HG03045 (cell line): ENCODE data around the gene SART1.
A peak's percentile ranks its signal among the peaks of the same experiment; 100 is the strongest.
"Not testable (repeated sequence)": the region's sequence is repeated elsewhere in the genome, so short reads cannot be mapped to it uniquely, and the experiment has no call there.

Source experiments
- ATAC-seq: cut with Tn5 transposase; IDR thresholded peaks from one replicate; pipeline ENCODE4 v1.9.1; 2021; ENCODE audit warnings: mild to moderate bottlenecking, moderate library complexity; ENCODE audit not compliant: unreplicated experiment

Gene SART1

GRCh38 chr11:65988791-65989592 lies 27.5 kb downstream of the SART1 start:
- ATAC-seq: peak; percentile 88

GRCh38 chr11:65992056-65992455 lies 30.5 kb downstream of the SART1 start:
- ATAC-seq: no peak

- no peak for ATAC-seq
Observed at GRCh38 chr11:65997286-65997685, 35.8 kb downstream of the SART1 start.

GRCh38 chr11:66001942-66002647 lies 40.6 kb downstream of the SART1 start, which contains the start of the genes BANF1 and EIF1AD:
BANF1 (plus strand) TSS chr11:66002503; CDS start chr11:66003251, 748 bp downstream.
EIF1AD (minus strand) TSS chr11:66002157; CDS start chr11:66000389, 1,768 bp downstream.
- peak; percentile 70 for ATAC-seq

- ATAC-seq: peak; percentile 50
Observed at GRCh38 chr11:66002648-66003225, 41.2 kb downstream of the SART1 start.

GRCh38 chr11:66003291-66003690 lies 41.8 kb downstream of the SART1 start:
- no peak for ATAC-seq

- ATAC-seq: no peak
Observed at GRCh38 chr11:66004186-66004585, 42.7 kb downstream of the SART1 start.

GRCh38 chr11:66006134-66006890 lies 44.8 kb downstream of the SART1 start:
- no peak for ATAC-seq

- no peak for ATAC-seq
Observed at GRCh38 chr11:66006891-66007176, 45.3 kb downstream of the SART1 start.

GRCh38 chr11:66007201-66007634 lies 45.7 kb downstream of the SART1 start:
- no peak for ATAC-seq

GRCh38 chr11:66008095-66008467 lies 46.5 kb downstream of the SART1 start:
- no peak for ATAC-seq

- ATAC-seq: no peak
Observed at GRCh38 chr11:66008468-66009101, 47.1 kb downstream of the SART1 start.

GRCh38 chr11:66010036-66010435 lies 48.5 kb downstream of the SART1 start:
- not testable (repeated sequence) for ATAC-seq

- ATAC-seq: no peak
Observed at GRCh38 chr11:66011239-66011784, 49.8 kb downstream of the SART1 start.

GRCh38 chr11:66011785-66012303 lies 50.3 kb downstream of the SART1 start, which contains the start of gene CST6:
CST6 (plus strand) TSS chr11:66012008; CDS start chr11:66012045, 37 bp downstream.
- no peak for ATAC-seq

- no peak for ATAC-seq
Observed at GRCh38 chr11:66012371-66012945, 50.9 kb downstream of the SART1 start.

- ATAC-seq: no peak
Observed at GRCh38 chr11:66012946-66013761, 51.6 kb downstream of the SART1 start.

GRCh38 chr11:66013762-66014100 lies 52.2 kb downstream of the SART1 start:
- ATAC-seq: no peak
